Neutrophil (primary cell): Measurements from ENCODE around the gene PFN3.

ENCODE experiments used
- H3K27ac ChIP-seq: fragments of 200-600 bp; sonication (generic); 2 replicates; pipeline ENCODE4 v1.5.1; 2016; ENCODE audit warnings: mild to moderate bottlenecking, moderate library complexity
- H3K27me3 ChIP-seq: fragments of 200-600 bp; sonication (generic); 2 replicates; pipeline ENCODE4 v1.6.0; 2016; ENCODE audit warnings: mild to moderate bottlenecking
- H3K36me3 ChIP-seq: fragments of 200-600 bp; sonication (generic); 2 replicates; pipeline ENCODE4 v1.5.1; 2017
- H3K4me1 ChIP-seq, 2 experiments: fragments of 200-600 bp in 1 of 2; sonication (generic) in 1 of 2; 1 replicate in 1 of 2; 2 replicates in 1 of 2; pipeline versions ENCODE4 v1.5.1 to v1.6.1; 2013 to 2016; ENCODE audit warnings: low read depth in 1 of 2, low read length in 1 of 2, mild to moderate bottlenecking in 1 of 2, moderate library complexity in 1 of 2; ENCODE audit not compliant: control insufficient read depth in 1 of 2, insufficient read depth in 1 of 2
- H3K4me3 ChIP-seq, 2 experiments: fragments of 200-600 bp in 1 of 2; sonication (generic) in 1 of 2; 1 replicate in 1 of 2; 2 replicates in 1 of 2; pipeline ENCODE4 v1.5.1; 2013 to 2016; ENCODE audit warnings: low read depth in 1 of 2, low read length in 1 of 2, mild to moderate bottlenecking in 1 of 2, moderate library complexity in 1 of 2
- H3K9me3 ChIP-seq: fragments of 200-600 bp; sonication (generic); 2 replicates; pipeline ENCODE4 v1.5.1; 2016
- TF ChIP-seq, protein P1 (sequence below): fragments of 200-600 bp; sonication (generic); IDR thresholded peaks from 2 replicates; pipeline ENCODE4 v1.5.1; 2016; ENCODE audit warnings: antibody characterized with exemption

Gene PFN3

DNA sequence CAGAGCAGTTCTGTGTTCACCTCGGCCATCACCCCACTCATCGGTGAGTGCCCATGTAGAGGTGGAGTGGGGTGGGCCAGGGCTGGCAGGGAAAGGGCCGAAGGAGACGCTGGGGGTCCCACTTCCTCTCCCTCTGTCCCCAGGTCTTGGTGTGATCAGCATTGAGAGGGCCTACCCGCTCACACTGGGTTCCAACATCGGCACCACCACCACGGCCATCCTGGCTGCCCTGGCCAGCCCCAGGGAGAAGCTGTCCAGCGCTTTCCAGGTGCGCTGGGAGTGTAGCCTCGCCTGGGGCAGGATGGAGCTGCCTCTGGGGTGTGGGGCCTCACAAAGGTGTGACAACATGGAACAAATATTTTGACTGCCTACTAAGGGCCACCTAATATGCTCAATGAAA, 3.7 kb downstream of the PFN3 start:
- Histone ChIP-seq H3K27me3 (peaks cover 43% of the 10 kb centered on the region), H3K9me3 (no peaks in the 10 kb centered on the region), H3K27ac (no peak overlapping the region), H3K4me3 (no peak overlapping the region), H3K4me1 (peaks cover 21 to 26% of the 10 kb centered on the region in 2 experiments), H3K36me3 (no peaks in the 10 kb centered on the region)
- TF ChIP-seq, protein P1, sequence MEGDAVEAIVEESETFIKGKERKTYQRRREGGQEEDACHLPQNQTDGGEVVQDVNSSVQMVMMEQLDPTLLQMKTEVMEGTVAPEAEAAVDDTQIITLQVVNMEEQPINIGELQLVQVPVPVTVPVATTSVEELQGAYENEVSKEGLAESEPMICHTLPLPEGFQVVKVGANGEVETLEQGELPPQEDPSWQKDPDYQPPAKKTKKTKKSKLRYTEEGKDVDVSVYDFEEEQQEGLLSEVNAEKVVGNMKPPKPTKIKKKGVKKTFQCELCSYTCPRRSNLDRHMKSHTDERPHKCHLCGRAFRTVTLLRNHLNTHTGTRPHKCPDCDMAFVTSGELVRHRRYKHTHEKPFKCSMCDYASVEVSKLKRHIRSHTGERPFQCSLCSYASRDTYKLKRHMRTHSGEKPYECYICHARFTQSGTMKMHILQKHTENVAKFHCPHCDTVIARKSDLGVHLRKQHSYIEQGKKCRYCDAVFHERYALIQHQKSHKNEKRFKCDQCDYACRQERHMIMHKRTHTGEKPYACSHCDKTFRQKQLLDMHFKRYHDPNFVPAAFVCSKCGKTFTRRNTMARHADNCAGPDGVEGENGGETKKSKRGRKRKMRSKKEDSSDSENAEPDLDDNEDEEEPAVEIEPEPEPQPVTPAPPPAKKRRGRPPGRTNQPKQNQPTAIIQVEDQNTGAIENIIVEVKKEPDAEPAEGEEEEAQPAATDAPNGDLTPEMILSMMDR = no peak

GRCh38 chr5:177396078-177396477, 4.4 kb downstream of the PFN3 start:
- Histone ChIP-seq H3K27ac (no peak overlapping the region), H3K9me3 (no peaks in the 10 kb centered on the region), H3K36me3 (no peaks in the 10 kb centered on the region), H3K27me3 (peaks cover 35% of the 10 kb centered on the region), H3K4me3 (no peak overlapping the region), H3K4me1 (peaks cover 21 to 24% of the 10 kb centered on the region in 2 experiments)
- TF ChIP-seq, protein P1 = no peak

DNA sequence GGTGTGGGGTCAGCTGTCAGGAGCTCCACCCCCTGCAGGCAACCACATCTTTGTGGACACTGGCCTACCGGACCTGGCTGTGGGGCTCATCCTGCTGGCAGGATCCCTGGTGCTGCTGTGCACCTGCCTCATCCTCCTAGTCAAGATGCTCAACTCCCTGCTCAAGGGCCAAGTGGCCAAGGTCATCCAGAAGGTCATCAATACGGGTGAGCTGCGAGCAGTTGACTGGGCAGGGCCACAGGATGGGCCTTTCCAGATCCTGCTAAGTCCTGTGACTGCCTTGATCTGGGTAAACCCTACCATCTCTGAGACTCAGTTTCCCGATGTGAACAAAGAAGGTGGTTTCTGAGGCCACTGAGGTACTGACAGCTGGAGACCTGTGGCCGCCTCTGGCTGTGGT, 6.5 kb downstream of the PFN3 start:
- peak overlapping the region; percentile 69 for H3K27ac ChIP-seq
- TF ChIP-seq, protein P1 = no peak
- H3K27me3 ChIP-seq = peaks cover 14% of the 10 kb centered on the region
- H3K4me3 ChIP-seq = no peak overlapping the region
- H3K9me3 ChIP-seq = no peaks in the 10 kb centered on the region
- peaks cover 38 to 44% of the 10 kb centered on the region in 2 experiments for H3K4me1 ChIP-seq
- H3K36me3 ChIP-seq = no peaks in the 10 kb centered on the region

DNA sequence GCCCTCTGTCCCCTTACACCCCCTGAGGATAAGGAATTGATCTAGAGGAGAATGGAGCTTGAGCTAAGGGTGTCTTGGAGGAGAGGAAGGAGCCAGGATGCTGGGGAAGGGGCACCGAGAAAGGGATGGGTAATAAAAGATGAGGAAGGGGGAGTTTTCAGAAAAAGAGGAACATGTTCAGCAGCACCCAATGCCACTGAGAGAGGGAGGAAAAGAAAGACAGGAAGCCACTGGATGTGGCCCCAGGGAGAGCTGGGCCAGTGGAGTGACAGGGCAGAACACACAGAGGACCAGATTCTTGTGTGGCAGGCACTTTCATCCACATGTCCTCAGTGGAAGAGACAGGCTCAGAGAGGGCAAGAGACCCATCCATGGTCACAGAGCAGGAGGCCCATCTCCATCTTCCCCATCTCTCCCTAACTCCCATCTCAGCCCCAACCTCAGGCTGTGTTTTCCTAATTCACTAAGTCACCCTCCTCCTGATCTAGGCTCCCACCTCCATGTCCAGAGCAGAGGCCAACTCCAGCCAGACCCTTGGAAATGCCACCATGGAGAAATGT, 7.2 kb downstream of the PFN3 start:
- H3K4me1 ChIP-seq = peaks cover 45 to 51% of the 10 kb centered on the region in 2 experiments
- TF ChIP-seq, protein P1 = no peak
- no peak overlapping the region for H3K4me3 ChIP-seq
- no peaks in the 10 kb centered on the region for H3K9me3 ChIP-seq
- peaks cover 7% of the 10 kb centered on the region for H3K27me3 ChIP-seq
- no peaks in the 10 kb centered on the region for H3K36me3 ChIP-seq
- H3K27ac ChIP-seq = peak overlapping the region; percentile 69

DNA sequence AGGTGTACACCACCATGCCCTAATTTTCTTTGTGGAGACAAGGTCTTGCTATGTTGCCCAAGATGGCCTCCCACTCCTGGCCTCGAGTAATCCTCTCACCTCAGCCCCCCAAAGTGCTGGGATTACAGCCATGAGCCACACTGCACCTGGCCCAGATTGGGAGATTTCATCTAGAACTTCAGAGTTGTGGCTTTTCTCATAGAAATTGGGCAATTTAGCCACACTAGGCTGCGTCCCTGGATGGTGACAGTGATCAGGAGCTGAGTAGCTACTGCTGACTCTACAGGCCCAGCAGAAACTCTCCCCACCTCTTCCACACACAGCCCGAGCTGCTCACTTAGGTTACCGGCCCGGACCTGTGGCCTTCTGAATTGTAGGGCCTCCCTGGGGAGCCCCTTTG, 7.7 kb downstream of the PFN3 start:
- TF ChIP-seq, protein P1 = no peak
- peaks cover 2% of the 10 kb centered on the region for H3K27me3 ChIP-seq
- no peaks in the 10 kb centered on the region for H3K36me3 ChIP-seq
- H3K4me3 ChIP-seq = no peak overlapping the region
- H3K4me1 ChIP-seq = peaks cover 46 to 56% of the 10 kb centered on the region in 2 experiments
- peak overlapping the region; percentile 69 for H3K27ac ChIP-seq
- H3K9me3 ChIP-seq = no peaks in the 10 kb centered on the region
